Ishikawa (cell line): ENCODE measurements around the gene ECM2.

ENCODE experiments used
- CEBPB ChIP-seq: IDR thresholded peaks from 2 replicates; pipeline ENCODE4 v1.6.1; 2012
- CREB1 ChIP-seq: IDR thresholded peaks from 2 replicates; pipeline ENCODE4 v1.6.1; 2012; ENCODE audit warnings: low read depth
- EGR1 ChIP-seq: IDR thresholded peaks from 2 replicates; pipeline ENCODE4 v1.6.1; 2012
- EP300 ChIP-seq: IDR thresholded peaks from 2 replicates; pipeline ENCODE4 v1.6.1; 2012; ENCODE audit warnings: borderline replicate concordance
- FOXM1 ChIP-seq: IDR thresholded peaks from 2 replicates; pipeline ENCODE4 v1.6.1; 2012; ENCODE audit warnings: low read depth, borderline replicate concordance
- NFIC ChIP-seq: IDR thresholded peaks from 2 replicates; pipeline ENCODE4 v1.6.1; 2012
- RAD21 ChIP-seq: IDR thresholded peaks from 2 replicates; pipeline ENCODE4 v1.6.1; 2012; ENCODE audit warnings: low read depth
- TAF1 ChIP-seq: IDR thresholded peaks from 2 replicates; pipeline ENCODE4 v1.6.1; 2012; ENCODE audit warnings: low read depth, mild to moderate bottlenecking
- TCF12 ChIP-seq: IDR thresholded peaks from 2 replicates; pipeline ENCODE4 v1.6.1; 2012; ENCODE audit warnings: low read depth
- TEAD4 ChIP-seq: IDR thresholded peaks from 2 replicates; pipeline ENCODE4 v1.6.1; 2012
- YY1 ChIP-seq: IDR thresholded peaks from 2 replicates; pipeline ENCODE4 v1.6.1; 2012; ENCODE audit warnings: low read depth
- ZBTB7A ChIP-seq: IDR thresholded peaks from 2 replicates; pipeline ENCODE4 v1.6.1; 2012; ENCODE audit warnings: low read depth
- TF ChIP-seq, protein P1 (sequence below): IDR thresholded peaks from 2 replicates; pipeline ENCODE4 v1.6.1; 2012
- TF ChIP-seq, protein P2 (sequence below): IDR thresholded peaks from 2 replicates; pipeline ENCODE4 v1.6.1; 2012; ENCODE audit warnings: low read depth, mild to moderate bottlenecking
- TF ChIP-seq, protein P3 (sequence below): IDR thresholded peaks from 2 replicates; pipeline ENCODE4 v1.6.1; 2012

The ECM2 gene

DNA sequence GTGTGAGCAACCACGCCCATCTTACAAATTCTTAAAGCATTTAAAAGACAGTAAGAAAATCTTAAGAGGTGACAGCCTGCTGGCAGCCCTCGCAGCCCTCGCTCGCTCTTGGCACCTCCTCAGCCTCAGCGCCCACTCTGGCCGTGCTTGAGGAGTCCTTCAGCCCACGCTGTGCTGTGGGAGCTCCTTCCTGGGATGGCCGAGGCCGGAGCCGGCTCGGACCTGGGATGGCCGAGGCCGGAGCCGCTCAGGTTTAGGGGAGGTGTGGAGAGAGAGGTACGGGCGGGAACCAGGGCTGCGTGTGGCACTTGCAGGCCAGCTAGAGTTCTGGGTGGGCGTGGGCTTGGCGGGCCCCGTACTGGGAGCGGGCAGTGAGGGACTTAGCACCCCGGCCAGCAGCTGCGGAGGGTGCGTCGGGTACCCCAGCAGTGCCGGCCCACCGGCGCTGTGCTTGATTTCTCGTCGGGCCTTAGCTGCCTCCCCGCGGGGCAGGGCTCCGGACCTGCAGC lies 9.3 kb upstream of the ECM2 start:
- TF ChIP-seq, protein P1, sequence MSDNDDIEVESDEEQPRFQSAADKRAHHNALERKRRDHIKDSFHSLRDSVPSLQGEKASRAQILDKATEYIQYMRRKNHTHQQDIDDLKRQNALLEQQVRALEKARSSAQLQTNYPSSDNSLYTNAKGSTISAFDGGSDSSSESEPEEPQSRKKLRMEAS: no peak
- TF ChIP-seq TCF12: no peak
- no peak for TF ChIP-seq EP300
- TF ChIP-seq ZBTB7A: no peak
- TF ChIP-seq NFIC: no peak
- no peak for TF ChIP-seq TAF1
- no peak for TF ChIP-seq YY1

DNA sequence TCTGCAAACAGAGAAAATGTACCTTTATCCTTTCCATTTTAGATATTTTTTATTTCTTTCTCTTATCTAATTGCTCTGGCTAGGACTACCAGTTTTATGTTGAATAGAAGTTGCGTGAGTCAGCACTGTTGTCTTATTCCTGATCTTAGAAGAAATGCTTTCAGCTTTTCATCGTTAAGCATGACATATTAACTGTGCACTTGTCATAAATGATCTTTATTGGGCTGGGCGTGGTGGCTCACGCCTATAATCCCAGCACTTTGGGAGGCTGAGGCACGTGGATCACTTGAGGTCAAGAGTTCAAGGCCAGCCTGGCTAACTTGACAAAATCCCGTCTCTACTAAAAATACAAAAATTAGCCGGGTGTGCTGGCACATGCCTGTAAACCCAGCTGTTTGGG lies 8.2 kb upstream of the ECM2 start:
- TF ChIP-seq TCF12 (no peak), ZBTB7A (no peak), TAF1 (no peak), NFIC (no peak), YY1 (no peak), CREB1 (no peak), RAD21 (no peak)
- TF ChIP-seq, protein P2, sequence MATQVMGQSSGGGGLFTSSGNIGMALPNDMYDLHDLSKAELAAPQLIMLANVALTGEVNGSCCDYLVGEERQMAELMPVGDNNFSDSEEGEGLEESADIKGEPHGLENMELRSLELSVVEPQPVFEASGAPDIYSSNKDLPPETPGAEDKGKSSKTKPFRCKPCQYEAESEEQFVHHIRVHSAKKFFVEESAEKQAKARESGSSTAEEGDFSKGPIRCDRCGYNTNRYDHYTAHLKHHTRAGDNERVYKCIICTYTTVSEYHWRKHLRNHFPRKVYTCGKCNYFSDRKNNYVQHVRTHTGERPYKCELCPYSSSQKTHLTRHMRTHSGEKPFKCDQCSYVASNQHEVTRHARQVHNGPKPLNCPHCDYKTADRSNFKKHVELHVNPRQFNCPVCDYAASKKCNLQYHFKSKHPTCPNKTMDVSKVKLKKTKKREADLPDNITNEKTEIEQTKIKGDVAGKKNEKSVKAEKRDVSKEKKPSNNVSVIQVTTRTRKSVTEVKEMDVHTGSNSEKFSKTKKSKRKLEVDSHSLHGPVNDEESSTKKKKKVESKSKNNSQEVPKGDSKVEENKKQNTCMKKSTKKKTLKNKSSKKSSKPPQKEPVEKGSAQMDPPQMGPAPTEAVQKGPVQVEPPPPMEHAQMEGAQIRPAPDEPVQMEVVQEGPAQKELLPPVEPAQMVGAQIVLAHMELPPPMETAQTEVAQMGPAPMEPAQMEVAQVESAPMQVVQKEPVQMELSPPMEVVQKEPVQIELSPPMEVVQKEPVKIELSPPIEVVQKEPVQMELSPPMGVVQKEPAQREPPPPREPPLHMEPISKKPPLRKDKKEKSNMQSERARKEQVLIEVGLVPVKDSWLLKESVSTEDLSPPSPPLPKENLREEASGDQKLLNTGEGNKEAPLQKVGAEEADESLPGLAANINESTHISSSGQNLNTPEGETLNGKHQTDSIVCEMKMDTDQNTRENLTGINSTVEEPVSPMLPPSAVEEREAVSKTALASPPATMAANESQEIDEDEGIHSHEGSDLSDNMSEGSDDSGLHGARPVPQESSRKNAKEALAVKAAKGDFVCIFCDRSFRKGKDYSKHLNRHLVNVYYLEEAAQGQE: no peak
- TF ChIP-seq, protein P3, sequence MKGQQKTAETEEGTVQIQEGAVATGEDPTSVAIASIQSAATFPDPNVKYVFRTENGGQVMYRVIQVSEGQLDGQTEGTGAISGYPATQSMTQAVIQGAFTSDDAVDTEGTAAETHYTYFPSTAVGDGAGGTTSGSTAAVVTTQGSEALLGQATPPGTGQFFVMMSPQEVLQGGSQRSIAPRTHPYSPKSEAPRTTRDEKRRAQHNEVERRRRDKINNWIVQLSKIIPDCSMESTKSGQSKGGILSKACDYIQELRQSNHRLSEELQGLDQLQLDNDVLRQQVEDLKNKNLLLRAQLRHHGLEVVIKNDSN: no peak

DNA sequence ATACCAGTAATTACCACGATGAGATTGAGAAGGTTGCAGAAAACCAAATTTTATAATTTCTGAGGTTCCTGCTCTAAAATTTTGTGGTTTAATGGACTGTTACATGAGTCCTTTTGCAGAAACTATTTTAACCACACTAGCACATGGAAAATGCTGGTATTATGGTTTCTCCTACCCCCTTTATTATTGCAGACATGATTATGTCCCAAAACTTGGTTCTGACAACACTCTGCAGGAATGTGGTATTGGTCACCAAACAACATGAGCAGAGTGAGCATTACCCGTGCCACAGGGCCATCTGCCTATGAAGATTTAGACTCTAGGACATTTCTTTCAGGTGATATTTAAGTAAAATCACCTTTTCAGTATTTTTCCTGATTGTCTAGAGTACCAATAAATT lies 2.8 kb upstream of the ECM2 start:
- TF ChIP-seq, protein P1: no peak
- TF ChIP-seq CEBPB: no peak
- no peak for TF ChIP-seq YY1
- TF ChIP-seq ZBTB7A: no peak
- TF ChIP-seq EP300: no peak
- TF ChIP-seq RAD21: no peak
- no peak for TF ChIP-seq NFIC
- TF ChIP-seq TCF12: no peak

DNA sequence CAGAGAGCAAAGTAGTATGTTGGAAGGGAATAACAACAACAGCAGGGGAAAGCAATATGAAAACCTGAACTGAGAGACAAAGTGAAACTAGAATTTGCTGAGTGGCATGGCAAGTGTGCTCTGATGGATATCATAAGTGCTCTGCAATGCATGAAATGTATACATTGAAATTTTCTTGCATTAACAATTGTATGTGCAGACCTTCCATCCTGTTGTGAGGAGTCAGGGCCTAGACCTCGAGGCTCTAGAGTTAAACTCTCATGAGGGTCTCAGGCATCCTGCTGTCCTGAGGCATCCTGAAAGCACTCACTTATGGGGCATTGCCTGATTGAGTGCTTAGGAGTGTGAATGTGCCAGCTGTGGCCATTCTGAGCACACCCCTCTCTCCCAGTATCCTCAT lies 1.1 kb downstream of the ECM2 start:
- no peak for TF ChIP-seq YY1
- TF ChIP-seq EGR1: no peak
- no peak for TF ChIP-seq CEBPB
- TF ChIP-seq, protein P1: no peak
- no peak for TF ChIP-seq FOXM1
- TF ChIP-seq TAF1: no peak
- TF ChIP-seq ZBTB7A: no peak
- no peak for TF ChIP-seq NFIC
- no peak for TF ChIP-seq RAD21
- TF ChIP-seq TEAD4: no peak
- TF ChIP-seq, protein P2: no peak
- TF ChIP-seq, protein P3: no peak
- TF ChIP-seq TCF12: no peak
- no peak for TF ChIP-seq CREB1
- no peak for TF ChIP-seq EP300

DNA sequence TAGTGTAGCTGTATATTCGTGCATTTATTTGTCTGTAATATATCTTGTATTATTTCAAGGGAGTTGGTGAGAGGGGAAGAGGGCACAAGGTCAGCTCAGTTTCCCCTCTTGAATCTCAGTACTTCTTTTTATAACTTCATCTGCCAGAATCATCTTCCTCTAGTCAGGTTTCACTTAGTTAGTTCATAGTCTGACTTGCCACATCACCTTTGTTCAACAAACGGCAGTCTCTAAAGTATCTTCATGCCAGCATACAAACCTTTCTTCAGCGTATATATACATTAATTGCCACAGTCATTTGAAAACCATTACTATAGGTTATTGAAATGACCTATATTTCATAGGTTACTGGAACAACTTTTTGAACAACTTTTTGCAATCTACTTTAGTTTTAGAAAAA lies 1.6 kb downstream of the ECM2 start:
- TF ChIP-seq NFIC: no peak
- no peak for TF ChIP-seq EP300
- TF ChIP-seq FOXM1: no peak
- TF ChIP-seq YY1: no peak
- no peak for TF ChIP-seq CEBPB
- TF ChIP-seq, protein P1: no peak
- TF ChIP-seq, protein P2: no peak
- no peak for TF ChIP-seq TEAD4
